PC-9 (cell line): ENCODE results near the gene MT1E. TPM values are rescaled to one million over a fixed set of nuclear protein-coding genes. Genes with fewer than 3 reads are reported as not detected.
A peak's percentile ranks its signal among the peaks of the same experiment; 100 is the strongest.

Experiments used
- BruUV-seq: library from RNA; stranded (reverse); fragments of 400-500 nt; replicated peaks from 2 replicates; lab custom pipeline; 2021; lab: Mats Ljungman, UMichigan
- CTCF ChIA-PET: fragments of 300-600 bp; sonication (Branson Sonifier 250); formaldehyde crosslinking; loops from one replicate; lab custom pipeline; 2022; ENCODE audit warnings: antibody characterized with exemption; lab: Charles Lee
- POLR2A ChIA-PET: fragments of 300-600 bp; sonication (Branson Sonifier 250); formaldehyde crosslinking; loops from one replicate; lab custom pipeline; 2022; ENCODE audit warnings: antibody characterized with exemption; ENCODE audit not compliant: unreplicated experiment; lab: Charles Lee
- DNase-seq, 2 experiments: peaks; one replicate each; pipeline versions ENCODE4 v3.0.0 to v3.0.0-alpha.2; 2015 to 2022; ENCODE audit warnings: mixed read lengths in 1 of 2
- H2AFZ ChIP-seq: fragments of 200-600 bp; sonication (generic); 2 replicates; pipeline ENCODE4 v1.8.1; 2017; ENCODE audit warnings: antibody characterized with exemption
- H3F3A ChIP-seq: fragments of 200-600 bp; sonication (generic); 2 replicates; pipeline ENCODE4 v1.8.1; 2017; ENCODE audit warnings: antibody characterized with exemption, mild to moderate bottlenecking, low read depth; ENCODE audit not compliant: insufficient read depth
- H3K27ac ChIP-seq: fragments of 200-600 bp; sonication (generic); 2 replicates; pipeline ENCODE4 v1.6.1; 2016; ENCODE audit warnings: mixed run types
- H3K27me3 ChIP-seq: fragments of 200-600 bp; sonication (generic); 2 replicates; pipeline ENCODE4 v1.6.1; 2016; ENCODE audit warnings: low read depth, mixed run types; ENCODE audit not compliant: insufficient read depth
- H3K36me3 ChIP-seq: fragments of 200-600 bp; sonication (generic); 2 replicates; pipeline ENCODE4 v1.6.1; 2016; ENCODE audit warnings: low read depth, mixed run types
- H3K4me1 ChIP-seq: fragments of 200-600 bp; sonication (generic); replicated peaks from 2 replicates; pipeline ENCODE4 v1.6.1; 2016; ENCODE audit warnings: mixed run types; ENCODE audit not compliant: insufficient read depth
- H3K4me2 ChIP-seq: fragments of 200-600 bp; sonication (generic); 2 replicates; pipeline ENCODE4 v1.6.1; 2017; ENCODE audit warnings: mixed run types
- H3K4me3 ChIP-seq: fragments of 200-600 bp; sonication (generic); 2 replicates; pipeline ENCODE4 v1.6.1; 2016; ENCODE audit warnings: mixed run types
- H3K79me2 ChIP-seq: fragments of 200-600 bp; sonication (generic); 2 replicates; pipeline ENCODE4 v1.6.1; 2017; ENCODE audit warnings: low read depth, mixed run types
- H3K9me2 ChIP-seq: fragments of 200-600 bp; sonication (generic); 2 replicates; pipeline ENCODE4 v1.8.1; 2017; ENCODE audit warnings: mild to moderate bottlenecking; ENCODE audit not compliant: insufficient read depth
- H3K9me3 ChIP-seq: fragments of 200-600 bp; sonication (generic); 2 replicates; pipeline ENCODE4 v1.8.1; 2016; ENCODE audit warnings: low read depth; ENCODE audit not compliant: insufficient read depth
- H4K20me1 ChIP-seq: fragments of 200-600 bp; sonication (generic); 2 replicates; pipeline ENCODE4 v1.8.1; 2017; ENCODE audit not compliant: insufficient read depth
- EZH2 ChIP-seq: fragments of 200-600 bp; sonication (generic); IDR thresholded peaks from 2 replicates; pipeline ENCODE4 v1.8.0; 2017; ENCODE audit warnings: antibody characterized with exemption, low read depth
- intact Hi-C: fragments of 100-400 bp; cut with micrococcal nuclease; formaldehyde crosslinking; loops from one replicate; pipeline ENCODE4 v1.10.0; 2022; ENCODE audit not compliant: unreplicated experiment
- total RNA-seq: library from RNA; stranded (reverse); gene quantifications from 2 replicates; pipeline ENCODE4 v1.2.3, GENCODE V29; 2021
- TF ChIP-seq, protein P1 (sequence below): fragments of 200-600 bp; sonication (generic); conservative IDR thresholded peaks from 2 replicates; pipeline ENCODE4 v1.6.1; 2017; ENCODE audit warnings: mixed run types, antibody characterized with exemption, mild to moderate bottlenecking, moderate library complexity

The MT1E gene
- total RNA-seq, 1 experiment from 2014 or later = 22.0 TPM

DNA sequence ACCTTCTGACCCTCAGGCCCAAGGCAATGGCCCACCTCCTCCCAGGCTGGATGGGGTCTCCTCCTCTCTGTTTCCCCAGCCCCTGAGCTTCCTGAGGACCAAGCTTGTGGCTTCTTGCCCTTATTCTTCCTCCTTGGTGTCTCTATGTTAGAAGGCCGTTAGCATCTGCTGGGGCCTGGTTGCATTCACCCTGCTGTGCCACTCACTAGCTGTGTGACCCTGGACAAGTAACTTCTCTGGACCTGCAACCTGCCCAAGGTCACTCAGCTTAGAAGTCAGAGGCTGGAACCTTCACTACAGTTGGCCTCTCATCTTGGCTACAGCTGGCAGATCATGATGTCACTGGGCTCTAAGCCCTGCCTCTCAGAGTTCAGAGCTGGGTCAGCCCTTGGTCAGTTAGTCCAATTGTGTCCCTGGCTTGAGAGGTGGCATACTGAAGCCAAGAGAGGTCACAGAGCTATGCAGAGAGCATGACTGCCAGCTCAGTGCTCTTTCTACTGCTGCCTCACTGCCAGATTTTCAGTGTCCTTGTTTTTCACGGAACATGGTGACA lies 14.2 kb upstream of the MT1E start:
- TF ChIP-seq, protein P1, sequence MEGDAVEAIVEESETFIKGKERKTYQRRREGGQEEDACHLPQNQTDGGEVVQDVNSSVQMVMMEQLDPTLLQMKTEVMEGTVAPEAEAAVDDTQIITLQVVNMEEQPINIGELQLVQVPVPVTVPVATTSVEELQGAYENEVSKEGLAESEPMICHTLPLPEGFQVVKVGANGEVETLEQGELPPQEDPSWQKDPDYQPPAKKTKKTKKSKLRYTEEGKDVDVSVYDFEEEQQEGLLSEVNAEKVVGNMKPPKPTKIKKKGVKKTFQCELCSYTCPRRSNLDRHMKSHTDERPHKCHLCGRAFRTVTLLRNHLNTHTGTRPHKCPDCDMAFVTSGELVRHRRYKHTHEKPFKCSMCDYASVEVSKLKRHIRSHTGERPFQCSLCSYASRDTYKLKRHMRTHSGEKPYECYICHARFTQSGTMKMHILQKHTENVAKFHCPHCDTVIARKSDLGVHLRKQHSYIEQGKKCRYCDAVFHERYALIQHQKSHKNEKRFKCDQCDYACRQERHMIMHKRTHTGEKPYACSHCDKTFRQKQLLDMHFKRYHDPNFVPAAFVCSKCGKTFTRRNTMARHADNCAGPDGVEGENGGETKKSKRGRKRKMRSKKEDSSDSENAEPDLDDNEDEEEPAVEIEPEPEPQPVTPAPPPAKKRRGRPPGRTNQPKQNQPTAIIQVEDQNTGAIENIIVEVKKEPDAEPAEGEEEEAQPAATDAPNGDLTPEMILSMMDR = no peak
- TF ChIP-seq EZH2 = no peak
- Histone ChIP-seq H3K4me1 (peaks cover 92% of the 10 kb centered on the region), H4K20me1 (no peaks in the 10 kb centered on the region), H3K9me2 (no peaks in the 10 kb centered on the region), H3K27ac (peak overlapping the region; percentile 73), H3K4me2 (peak overlapping the region; percentile 90), H3K4me3 (no peak overlapping the region), H2AFZ (no peak overlapping the region), H3K27me3 (no peaks in the 10 kb centered on the region), H3K9me3 (no peaks in the 10 kb centered on the region), H3F3A (peaks cover 59% of the 10 kb centered on the region), H3K79me2 (no peaks in the 10 kb centered on the region; the same call in 1 of the 2 replicates), H3K36me3 (no peaks in the 10 kb centered on the region)
- peak in 1 of 2 experiments; percentile 75 for DNase-seq
- BruUV-seq = no TSS peak
- CTCF ChIA-PET = interaction anchor here (0.5 to 1.3 kb wide), 2 partner anchors 32 to 89 kb away, joined by 3 to 4 read pairs; no protein-coding TSS in a partner anchor
- POLR2A ChIA-PET = interaction anchor here (0.6 to 1.5 kb wide), 2 partner anchors 38 to 372 kb away, joined by 3 to 9 read pairs; no protein-coding TSS in a partner anchor
- intact Hi-C loops = no loop called here

- H3K4me3 ChIP-seq = no peak overlapping the region
- H3K4me2 ChIP-seq = peak overlapping the region; percentile 55
Observed at GRCh38 chr16:56613706-56614105, 11.9 kb upstream of the MT1E start.

GRCh38 chr16:56614549-56614991 lies 11.0 kb upstream of the MT1E start:
- Histone ChIP-seq H3K4me3 (no peak overlapping the region), H3F3A (peaks cover 35% of the 10 kb centered on the region), H3K27ac (peak overlapping the region; percentile 79), H3K27me3 (no peaks in the 10 kb centered on the region), H3K4me1 (peaks cover 63% of the 10 kb centered on the region), H3K9me3 (no peaks in the 10 kb centered on the region), H3K9me2 (no peaks in the 10 kb centered on the region), H4K20me1 (no peaks in the 10 kb centered on the region), H2AFZ (no peak overlapping the region), H3K79me2 (no peaks in the 10 kb centered on the region), H3K36me3 (no peaks in the 10 kb centered on the region), H3K4me2 (peak overlapping the region; percentile 55)
- peak in 1 of 2 experiments; percentile 94 for DNase-seq
- intact Hi-C loops = no loop called here
- ChIA-PET POLR2A (no interaction called here), CTCF (no interaction called here)
- no TSS peak for BruUV-seq
- TF ChIP-seq, protein P1 = no peak
- TF ChIP-seq EZH2 = no peak

More at GRCh38 chr16:56613706-56614105, 11.9 kb upstream of the MT1E start:
- no TSS peak for BruUV-seq
- H4K20me1 ChIP-seq = no peaks in the 10 kb centered on the region
- H3K9me3 ChIP-seq = no peaks in the 10 kb centered on the region
- H2AFZ ChIP-seq = no peak overlapping the region
- peaks cover 40% of the 10 kb centered on the region for H3F3A ChIP-seq
- H3K4me1 ChIP-seq = peaks cover 72% of the 10 kb centered on the region
- no peaks in the 10 kb centered on the region for H3K36me3 ChIP-seq
- TF ChIP-seq, protein P1 = no peak
- no peak for TF ChIP-seq EZH2
- H3K27me3 ChIP-seq = no peaks in the 10 kb centered on the region
- DNase-seq = peak in 1 of 2 experiments; percentile 48
- ChIA-PET POLR2A (no interaction called here), CTCF (no interaction called here)
- H3K27ac ChIP-seq = peak overlapping the region; percentile 79
- no peaks in the 10 kb centered on the region; the same call in 1 of the 2 replicates for H3K79me2 ChIP-seq
- intact Hi-C loops = no loop called here
- H3K9me2 ChIP-seq = no peaks in the 10 kb centered on the region
